GM19351 (cell line): ENCODE data around the gene SLC6A11.

Experiments
- ATAC-seq: cut with Tn5 transposase; IDR thresholded peaks from one replicate; pipeline ENCODE4 v1.9.1; 2021; ENCODE audit warnings: mild to moderate bottlenecking, moderate library complexity; ENCODE audit not compliant: unreplicated experiment

Gene SLC6A11

DNA sequence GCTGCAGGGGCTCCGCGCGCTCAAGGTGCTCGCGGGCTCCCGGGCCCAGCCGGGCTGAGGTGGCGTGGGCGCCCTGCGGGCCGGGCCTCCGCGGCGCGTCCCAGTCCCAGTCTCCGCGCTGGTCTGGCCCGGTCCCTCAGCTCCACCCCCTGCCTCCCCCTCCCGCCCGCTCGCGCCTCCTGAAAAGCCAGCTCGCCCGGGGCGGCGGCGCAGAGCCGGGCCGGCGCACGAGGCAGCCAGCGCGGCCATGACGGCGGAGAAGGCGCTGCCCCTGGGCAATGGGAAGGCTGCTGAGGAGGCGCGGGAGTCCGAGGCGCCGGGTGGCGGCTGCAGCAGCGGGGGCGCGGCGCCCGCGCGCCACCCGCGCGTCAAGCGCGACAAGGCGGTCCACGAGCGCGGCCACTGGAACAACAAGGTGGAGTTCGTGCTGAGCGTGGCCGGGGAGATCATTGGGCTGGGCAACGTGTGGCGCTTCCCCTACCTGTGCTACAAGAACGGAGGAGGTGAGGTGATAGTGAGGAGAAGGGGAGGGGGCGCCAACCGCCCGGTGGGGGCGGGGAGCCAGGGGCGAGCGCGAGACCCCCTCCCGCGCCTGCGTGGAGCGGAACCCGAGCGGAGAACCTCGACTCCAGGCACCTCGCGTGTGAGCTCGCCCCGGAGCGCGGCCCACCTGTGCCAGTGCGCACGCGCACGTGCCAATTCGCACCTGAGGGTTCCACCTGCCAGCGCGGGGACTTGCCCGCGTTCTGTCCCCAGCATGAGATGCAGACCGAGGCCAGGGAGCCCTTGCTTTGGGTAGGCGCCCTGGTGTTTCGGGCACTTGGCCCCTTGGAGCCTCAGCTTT, at the start of gene SLC6A11:
Gene SLC6A11, plus strand, starts transcription at position 210 of the 844 bp plus-strand sequence. Its CDS starts 38 bp downstream, at position 248.
- ATAC-seq = no peak

DNA sequence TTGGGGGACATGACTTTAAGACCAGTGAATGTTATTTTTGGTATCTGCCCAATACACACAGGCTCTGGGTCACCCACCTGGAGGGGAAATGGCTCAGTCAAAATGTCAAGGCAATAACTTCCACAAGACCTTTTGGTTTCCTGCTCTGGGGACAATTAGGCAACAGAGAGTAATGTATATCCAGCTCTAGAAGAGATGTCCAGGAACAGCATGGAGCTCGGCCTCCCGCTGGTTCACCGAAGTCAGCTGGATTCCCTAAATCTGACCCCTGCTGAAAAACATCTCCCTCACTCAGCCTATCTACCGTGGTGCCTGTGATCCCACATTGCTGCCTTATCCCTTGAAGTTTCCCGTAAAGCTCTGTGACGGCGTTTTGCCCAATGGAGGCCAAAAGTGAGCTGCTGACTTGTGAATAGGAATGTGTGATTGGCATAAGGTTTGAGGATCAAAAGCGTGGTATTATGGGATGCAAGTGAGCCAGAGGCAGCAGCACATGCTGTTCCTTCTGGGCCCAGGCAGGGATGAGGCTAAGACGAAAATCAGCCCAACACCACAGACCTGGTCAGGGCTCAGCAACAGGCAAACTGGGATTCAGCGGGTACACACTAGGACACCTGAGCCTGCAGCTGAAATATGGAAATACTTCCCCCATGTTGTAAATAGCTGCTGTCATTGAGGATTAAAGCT, 47.2 kb upstream of the SLC6A11 start:
- no peak for ATAC-seq

DNA sequence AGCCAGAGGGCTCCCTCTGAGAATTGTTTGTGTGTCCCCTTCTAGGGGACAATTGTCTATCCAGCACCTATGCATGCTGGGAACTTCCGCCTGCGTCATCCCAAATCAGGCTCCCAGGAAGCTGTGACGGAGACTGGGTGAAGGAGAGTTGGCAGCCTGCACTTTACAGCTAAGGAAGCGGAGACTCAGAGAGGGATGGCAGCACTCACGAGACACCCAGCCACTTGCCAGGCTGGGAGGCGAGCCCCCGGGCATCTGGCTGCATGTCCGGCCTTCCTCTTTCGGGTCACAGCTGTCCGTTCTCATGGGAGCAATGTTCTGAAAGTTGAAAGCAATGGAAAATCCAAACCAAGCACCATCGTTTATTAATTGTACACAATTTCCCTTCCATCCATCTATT, 45.5 kb upstream of the SLC6A11 start:
- no peak for ATAC-seq

DNA sequence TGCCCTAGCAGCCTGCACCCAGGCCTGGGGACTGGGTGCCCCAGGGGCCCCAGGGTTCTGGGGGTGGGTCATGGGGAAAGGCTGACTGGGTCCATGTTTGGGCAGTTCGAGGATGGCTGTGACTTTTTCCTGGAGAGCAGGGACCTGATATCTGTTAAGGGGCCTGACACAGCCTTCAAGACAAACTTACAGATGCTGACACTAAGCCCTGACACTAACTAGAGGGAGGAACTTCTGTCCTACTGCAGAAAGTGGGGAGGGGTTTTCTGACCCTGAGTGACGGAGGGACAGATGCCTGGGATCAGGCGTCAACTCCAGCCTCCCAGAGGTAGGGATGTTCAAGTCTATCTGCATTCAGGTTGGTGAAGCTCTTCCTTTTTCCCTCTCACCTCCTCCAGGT, 45.0 kb upstream of the SLC6A11 start:
- no peak for ATAC-seq

DNA sequence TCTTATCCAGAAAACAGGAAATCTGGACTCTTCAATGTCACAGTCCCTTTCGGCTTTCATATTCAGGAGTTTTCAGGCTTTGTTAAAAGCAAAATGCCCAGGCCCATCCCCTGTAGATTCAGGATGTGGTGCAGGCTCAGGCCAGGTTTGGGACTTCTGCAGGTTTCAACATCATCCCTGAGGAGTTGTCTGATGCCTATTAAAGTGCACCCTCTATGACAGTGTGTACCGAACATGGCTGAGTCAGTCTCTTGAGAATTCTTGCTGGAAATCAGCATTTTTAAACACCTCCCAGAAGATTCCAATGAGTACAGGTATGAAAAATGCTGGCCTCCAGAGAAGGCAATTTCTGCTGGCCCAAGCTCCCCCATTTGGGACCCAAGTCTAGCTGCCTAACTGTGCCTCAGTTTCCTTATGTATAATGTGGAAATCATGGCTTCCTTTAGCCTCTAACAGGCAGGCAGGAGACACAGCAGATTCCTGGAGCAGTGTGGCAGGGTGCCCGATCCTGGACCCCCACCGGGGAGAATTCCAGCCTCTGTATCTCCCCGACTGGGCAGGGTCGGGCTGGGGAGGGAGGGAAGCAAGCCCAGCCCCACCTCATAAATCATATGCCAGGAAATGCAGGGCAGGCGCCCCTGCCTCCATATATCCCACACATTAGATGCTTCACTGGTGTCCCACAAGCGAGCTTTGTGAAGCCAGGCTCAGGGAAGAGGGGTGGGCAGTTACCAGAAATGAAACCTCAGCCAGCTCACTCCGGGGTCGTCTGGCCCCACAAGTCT, 44.4 kb upstream of the SLC6A11 start:
- no peak for ATAC-seq

DNA sequence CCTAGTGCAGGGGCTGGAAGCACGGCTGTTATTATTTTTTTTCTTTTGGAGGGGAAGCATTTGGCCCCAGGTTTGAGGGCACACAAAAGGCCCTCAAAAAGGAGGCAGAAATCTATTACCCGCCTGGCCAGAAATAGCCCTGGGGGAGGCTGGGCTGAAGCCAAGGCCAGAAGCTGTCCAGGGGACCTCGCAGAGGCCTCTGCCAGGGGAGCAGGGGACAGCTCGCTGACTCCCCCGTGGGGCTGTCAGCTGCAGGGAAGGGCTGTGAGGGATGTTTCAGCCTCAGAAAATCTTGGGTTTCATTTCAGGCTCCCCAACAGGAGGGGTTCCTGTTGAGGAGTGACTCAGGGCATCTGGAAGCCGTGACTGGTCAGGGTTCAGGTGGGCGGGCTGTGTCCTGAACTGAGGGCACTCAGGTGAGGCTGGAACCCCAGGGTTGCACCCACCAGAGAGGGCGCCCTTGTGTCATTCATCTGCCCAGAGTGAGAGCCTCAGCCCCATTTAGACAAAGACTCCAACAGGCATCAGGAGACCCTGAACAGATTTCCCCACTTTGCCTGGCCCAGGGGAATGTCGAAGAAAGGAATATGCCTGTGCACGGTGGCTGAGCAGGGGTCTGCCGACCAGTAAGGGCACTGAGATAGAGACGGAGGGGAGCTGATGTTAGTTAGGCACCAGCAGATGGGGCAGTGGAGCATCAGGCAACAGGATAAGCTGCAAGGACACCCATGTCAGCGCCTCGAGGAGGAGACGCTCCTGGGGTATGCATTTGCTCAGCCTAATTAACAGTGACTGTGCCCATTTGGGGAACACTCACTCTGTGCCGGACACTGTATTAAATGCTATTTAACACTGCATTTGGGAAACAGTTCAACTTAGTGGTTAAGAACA, 43.5 kb upstream of the SLC6A11 start:
- no peak for ATAC-seq

DNA sequence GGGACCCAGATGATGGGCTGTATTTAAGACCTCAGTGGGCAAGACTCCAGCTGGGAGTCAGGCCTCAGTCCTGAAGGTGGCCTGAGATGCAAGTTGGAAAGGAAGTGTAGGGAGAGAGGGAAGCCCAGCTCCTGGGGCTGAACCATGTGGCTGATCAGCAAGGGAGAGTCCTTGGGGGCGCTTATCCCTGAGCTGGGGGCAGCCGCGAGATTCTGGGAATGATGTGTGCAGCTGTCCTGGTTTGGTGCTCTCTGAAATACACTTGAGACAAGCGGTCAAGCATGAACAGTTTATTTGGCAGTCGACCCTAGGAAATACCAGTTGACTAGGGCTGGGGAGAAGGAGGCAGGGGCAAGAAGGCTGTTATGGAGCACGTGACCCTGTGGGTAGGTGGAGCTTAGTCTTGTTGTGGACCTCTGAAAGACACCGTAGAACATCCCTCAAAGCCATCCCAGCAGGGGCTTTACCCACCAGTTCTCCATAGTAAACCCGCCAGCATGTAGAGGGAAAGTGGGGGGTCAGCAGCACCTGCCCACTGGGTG, 41.8 kb upstream of the SLC6A11 start:
- no peak for ATAC-seq

DNA sequence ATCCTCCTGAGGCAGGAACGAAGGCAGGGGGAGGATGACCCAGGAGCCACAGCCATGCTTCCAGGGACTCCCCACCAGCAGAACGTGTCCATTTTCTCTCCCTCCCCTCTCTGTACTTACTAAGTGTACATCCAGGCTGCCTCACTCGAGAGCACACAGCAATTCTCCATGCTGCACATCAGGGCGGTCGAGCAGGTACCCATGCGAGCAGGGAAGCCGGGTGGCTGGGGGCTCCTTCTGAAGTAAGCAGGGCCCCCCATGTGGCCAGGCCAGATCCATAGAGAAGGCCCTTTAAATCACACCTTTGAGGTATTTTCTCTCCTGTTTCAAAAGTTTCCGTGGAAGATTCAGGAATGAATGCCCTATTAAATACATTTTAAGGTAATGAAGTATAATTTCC, 41.2 kb upstream of the SLC6A11 start:
- no peak for ATAC-seq

DNA sequence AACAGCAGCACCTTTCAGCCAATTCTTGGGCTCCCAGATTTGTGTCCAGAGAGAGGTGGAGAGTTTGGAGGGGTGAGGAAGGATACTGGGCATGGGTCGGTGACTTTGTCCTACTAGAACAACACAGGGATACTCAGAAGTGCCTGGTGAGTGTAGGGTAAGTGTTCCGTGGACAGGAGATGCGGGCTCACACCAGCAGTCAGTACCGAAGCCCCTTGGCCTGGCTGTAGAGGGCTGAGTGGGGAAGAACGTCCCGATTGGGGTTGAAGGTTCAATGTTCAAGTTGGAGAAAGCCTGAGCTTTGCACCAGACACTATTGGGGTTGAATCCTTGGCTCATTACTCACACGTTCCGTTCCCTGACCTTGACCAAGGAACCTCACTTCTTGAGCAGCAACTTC, 40.8 kb upstream of the SLC6A11 start:
- ATAC-seq = no peak

DNA sequence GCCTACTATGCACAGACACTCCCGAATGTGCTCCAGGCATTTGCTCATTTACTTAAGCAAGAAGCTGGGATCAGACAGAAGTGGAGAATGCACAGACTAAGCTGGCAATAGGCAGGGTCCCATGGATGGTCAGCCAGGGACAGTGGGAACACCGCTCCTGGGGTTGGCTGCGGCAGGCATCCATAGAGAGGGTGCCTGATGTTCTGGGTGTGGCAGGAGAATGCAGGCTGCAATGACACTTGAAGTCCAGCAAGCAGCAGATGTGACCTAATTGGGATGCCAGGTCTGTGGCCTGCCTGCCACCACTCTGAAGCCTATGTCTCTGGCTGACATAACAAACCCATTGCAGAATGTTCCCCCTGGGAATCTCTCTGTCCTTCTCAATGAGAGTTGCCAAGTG, 40.2 kb upstream of the SLC6A11 start:
- ATAC-seq = no peak

DNA sequence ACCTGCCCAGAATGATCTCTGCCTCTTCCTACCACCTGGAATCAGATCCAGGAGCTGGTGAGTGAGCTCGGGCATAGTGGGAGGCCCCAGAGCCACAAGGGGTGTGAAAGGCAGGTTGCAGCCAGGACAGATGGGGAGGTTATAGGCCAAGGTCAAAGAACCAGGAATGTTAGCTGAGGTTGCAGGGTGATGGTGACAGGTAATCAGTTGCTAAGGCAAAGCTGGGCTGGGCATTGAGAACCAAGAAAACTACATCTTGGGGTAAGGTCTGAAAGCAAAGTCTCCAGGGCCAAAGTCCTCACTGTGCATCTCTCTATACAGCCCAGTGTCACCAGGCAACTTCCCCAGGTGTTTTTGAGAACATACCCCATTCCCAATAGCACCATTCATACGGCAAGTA, 38.4 kb upstream of the SLC6A11 start:
- no peak for ATAC-seq

DNA sequence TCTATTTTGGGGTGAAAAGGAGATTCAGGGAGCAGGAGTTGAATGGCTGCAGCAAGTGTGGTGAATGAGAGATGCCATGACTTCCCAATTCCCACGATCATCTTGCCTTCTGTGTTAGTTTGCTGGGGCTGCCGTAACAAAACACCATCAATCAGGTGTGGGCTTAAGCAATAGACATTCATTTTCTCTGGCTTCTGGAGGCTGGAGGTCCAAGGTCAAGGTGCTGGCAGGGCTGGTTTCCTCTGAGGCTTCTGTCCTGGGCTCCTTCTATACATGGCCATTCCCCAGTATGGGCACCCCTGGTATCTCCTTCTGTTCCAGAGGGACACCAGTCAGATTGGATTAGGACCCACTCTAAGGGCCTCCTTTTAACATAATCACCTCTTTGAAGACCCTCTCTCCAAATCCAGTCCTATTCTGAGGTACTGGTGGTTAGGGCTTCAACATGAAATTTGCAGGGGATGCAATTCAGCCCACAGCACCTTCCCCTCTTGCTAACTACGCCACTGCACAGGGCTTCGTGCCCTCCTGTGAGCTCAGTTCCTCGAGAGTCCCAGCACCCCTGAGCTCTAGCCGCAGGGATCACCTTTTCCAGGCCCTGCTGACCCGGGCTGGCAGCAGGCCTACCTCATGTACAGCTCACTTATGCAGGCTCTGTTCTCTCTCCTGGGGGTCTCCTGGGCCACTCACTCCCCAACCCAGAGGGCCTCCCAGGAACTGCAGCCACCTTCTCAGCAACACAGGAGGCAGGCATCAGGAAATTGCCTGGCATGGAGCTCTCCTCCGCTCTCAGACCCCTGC, 37.3 kb upstream of the SLC6A11 start:
- no peak for ATAC-seq

DNA sequence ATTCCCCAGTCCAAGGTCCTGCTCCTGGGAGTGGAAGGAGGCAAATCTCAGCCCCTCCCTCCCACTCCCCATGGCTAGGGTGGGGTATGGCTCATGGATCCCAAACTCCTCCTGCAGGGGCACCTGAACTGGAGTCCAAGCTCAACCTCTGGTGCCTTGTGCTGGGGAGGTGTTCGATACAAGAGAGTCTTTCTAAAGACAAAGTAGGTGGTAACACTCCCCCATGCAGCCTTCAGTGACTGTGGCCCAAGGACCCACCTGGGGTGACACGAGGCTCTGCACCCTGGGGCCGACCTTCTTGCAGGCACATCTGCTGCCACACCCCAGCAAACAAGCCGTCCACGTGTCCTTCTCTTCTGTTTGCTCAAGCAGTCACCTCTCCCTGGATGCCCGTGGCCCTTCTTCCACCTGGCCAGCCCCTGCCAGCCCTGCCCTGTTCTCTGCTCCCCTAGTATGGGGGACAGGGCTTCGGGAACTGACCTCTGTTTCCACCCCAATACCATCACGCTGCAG, 36.7 kb upstream of the SLC6A11 start:
- no peak for ATAC-seq

DNA sequence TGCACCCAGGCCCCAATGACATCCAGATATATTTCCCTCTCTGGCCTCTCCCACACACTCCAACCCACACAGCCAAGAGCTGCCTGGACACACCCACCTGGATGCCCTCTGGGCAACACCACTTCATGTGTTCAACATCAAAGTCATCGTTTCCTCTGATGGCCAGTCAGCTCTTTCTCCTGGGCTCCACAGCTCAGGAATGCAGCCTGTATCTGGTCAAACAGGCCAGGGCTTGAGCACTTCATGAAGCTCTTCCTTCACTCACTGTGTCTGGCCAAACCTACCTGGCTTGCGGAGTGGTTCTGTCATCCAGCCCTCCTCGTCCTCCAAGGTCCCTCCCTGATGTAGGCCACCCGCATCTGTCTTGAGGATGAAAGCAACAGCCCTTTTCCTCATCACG, 35.8 kb upstream of the SLC6A11 start:
- ATAC-seq = no peak

DNA sequence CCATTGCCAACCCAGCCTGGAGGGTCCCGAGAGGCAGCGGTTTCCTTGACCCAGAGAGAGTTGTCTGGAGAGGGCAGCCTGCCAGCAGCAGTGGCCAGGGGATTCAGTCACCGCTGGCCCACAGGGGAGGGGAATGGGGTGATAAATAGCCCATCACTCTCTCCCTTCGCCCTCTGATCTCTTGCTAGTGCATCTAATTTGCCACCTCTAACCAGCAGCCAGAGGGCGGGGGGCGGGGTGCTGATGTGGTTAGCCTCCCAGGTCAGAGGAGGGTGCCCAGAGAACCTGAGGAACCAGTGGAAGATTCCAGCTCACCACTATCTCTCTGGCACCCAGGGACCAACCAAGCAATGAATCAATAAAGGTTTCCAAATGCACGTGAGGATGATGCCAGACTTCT, 35.1 kb upstream of the SLC6A11 start:
- ATAC-seq = no peak

DNA sequence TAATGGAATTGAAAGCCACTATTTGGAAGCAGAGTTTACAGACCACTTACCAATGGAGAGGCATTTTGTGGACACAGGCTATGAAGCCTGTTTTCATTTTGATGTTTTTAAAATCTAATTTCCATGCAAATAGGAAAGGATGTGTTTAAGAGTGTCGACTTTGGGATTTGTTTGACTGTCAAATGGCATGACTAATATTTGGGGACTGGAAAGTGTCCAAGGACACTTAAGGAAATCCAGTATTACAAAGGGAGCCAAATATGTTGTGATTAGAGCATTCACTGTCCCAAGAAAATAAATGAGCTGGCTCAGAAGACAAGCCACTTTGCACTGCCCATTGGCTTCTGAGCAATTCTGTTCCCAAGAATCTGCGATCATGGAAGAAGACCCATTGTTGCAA, 34.0 kb upstream of the SLC6A11 start:
- no peak for ATAC-seq

DNA sequence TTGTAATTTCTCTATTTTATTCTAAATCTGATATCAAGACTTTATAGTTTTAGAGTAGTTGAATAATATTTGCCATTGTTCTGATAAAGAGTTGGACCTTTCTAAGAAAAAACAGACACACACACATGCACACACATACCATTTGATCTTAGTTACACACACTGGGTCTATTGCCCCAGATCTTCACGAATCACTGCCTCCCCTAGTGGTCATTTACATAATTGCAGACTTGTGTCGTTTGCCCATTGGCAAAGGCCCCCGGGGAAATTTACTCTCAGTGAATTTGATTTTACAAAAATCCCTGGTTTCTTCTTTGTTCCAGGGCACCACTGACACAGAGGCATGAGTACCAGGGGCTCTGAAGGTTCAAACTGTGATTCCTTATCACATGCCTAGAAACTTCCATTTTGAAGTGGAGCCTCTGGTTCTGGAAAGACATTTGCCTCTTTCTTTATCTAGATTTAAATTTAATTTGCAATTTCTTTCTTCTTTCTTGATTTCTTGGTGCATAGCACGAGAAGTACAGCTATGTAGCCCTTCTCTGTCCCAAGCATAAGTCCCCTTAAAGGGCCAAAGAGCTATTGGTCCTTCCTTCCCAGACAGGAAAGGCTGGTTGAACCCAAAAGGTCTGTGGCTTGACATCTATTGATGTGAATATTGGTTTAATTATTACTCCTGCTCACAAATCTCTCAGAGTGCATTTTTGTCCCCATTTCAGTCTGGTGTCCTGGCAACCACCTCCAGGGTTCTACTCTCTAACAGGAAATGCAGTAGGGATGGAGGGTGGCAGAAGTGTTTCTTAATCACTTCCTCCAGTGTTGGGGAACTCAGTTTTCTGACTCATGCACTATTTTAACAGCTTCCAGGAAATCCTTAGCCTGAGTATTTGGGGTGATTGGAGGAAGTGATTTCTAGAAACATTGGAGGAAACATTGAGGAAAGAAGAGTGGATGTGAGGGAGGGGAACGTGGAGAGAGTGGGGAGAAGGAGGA, 32.4 kb upstream of the SLC6A11 start:
- ATAC-seq = no peak

DNA sequence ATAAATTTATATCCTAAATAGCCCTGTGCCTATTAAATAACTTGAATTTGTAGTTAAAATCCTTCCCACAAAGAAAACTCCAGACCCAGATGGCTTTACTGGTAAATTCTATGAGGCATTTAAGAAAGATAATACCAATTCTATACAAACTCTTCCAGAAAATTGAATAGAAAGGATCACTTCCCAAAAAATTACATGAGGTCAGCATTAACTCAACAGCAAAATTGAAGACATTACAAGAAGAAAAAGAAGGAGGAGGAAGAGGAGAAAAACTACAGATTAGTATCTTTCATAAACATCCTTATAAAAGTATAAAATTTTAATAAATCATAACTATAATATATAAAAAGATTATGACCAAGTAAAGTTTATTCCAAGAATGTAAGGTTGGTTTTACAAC, 29.4 kb upstream of the SLC6A11 start:
- no peak for ATAC-seq
